HG02884 (cell line): Measurements from ENCODE around the gene GLDN.
"Not testable (repeated sequence)": the region's sequence is repeated elsewhere in the genome, so short reads cannot be mapped to it uniquely, and the experiment has no call there.

Experiments
- ATAC-seq: cut with Tn5 transposase; IDR thresholded peaks from one replicate; pipeline ENCODE4 v1.9.1; 2021; ENCODE audit warnings: mild to moderate bottlenecking, moderate library complexity; ENCODE audit not compliant: unreplicated experiment

Gene GLDN

DNA sequence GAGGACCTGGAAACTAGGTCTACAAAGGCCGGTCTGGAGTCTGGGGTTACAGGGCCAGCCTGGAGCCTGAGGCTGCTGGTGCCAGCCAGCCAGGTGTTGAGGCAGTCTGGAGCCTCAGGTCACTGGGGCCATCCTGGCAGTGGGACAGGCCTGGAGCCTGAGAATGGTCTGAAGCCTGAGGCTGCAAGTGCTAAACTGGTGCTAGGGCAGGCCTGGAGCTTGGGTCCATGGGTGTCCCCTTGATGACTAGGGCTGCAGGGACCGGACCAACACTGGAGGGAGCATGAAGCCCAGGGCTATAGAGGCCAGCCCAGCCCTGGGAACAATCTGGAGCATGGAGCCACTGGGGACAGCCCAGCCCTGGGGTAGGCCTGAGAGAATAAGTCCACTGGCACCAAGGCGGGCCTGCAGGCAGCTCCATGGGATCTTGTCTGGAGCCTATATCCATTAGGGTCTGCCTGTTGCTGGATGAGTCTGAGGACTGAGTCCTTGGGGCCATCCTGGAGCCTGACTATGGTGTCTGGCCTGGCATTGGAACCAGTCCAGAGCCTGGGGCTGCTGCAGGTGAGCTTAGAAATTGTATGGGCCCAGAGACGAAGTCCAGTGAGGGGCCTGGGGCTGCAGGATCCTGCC, 101.9 kb downstream of the GLDN start:
- ATAC-seq = no peak

GRCh38 chr15:51444112-51444511, 102.7 kb downstream of the GLDN start:
- ATAC-seq = no peak

GRCh38 chr15:51444807-51445206, 103.4 kb downstream of the GLDN start:
- no peak for ATAC-seq

- not testable (repeated sequence) for ATAC-seq
Observed at GRCh38 chr15:51446029-51446744, 104.7 kb downstream of the GLDN start.

DNA sequence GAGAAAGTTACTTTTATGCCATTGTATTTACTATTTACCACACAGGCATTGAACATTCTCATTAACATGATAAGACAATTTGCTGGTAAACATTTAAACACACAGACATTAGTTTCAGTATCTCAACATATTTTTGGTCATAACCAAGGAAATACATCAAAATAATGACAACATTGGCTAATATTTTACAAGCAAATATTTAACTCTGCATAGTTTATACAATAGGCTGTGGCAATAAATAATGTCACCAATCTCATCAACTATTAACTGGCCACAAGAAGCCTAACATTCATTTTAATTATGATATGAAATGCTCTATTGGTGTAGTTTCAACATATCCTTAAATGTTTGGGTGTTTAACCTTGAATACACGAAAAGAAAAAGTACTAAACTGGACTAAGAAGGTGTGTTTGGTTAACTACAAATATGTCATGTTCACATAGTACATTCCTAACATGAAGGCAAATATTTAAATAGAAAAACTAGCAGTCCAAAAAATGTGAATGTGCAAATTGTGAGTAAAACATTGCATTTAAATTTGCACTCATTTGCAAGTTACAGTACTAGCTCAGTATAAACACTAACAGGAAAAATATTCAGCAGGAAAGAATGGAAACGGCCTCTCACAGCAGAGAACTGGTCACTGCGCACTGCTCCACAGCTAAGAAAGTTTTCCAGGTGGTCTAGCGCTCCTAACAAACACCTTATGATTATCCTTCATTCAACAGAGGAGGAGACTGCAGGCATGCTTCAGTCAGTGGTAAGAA, 106.6 kb downstream of the GLDN start:
- no peak for ATAC-seq

DNA sequence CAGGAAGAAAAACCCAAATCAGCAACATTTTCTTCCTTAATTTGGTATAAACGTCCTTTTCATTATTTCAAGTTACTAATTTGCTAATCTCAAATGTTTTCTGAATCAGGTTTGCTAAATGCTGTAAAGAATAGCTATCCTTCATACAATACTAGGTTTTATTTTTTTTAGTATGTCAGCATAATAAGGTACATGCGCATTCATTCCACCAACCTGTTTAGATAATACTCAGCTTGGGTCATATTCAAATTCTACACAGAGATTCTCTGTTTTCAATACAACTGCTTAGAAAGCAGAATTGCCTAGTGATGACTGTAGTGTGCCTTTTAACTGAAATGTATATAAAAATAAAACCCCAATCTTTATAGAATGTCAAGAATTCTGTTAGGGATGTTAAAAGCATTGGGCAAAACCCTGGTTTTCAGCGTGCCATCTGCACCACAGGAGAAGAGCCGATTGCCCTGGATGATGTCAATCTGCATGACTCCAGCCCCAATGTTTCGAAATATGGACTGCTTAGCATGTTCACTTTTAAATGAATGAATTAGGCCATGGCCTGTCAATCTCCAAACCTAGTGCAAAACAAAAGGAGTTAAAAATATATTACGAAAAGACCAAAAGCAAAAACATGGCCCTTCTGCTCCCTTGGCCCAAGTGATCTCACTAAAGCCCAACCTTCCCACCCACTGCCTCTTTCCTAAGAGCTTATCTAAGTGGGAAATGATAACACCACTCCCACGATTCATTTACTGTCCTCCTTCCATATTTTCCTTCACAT, 107.4 kb downstream of the GLDN start:
- ATAC-seq = no peak

GRCh38 chr15:51450001-51450400, 108.5 kb downstream of the GLDN start:
- ATAC-seq = no peak
